Breast epithelium (tissue), 3 donors: ENCODE results near the gene PALLD.

Source experiments
- CTCF ChIP-seq, 3 donors: fragments of 450-650 bp; IDR thresholded peaks; one replicate each; pipeline ENCODE4 v1.5.1; 2016 to 2017; ENCODE audit warnings: antibody characterized with exemption in 3 of 3, mild to moderate bottlenecking in 3 of 3, moderate library complexity in 3 of 3
- POLR2AphosphoS5 ChIP-seq, 3 donors: sonication (generic); formaldehyde crosslinking; IDR thresholded peaks; one replicate each; pipeline ENCODE4 v1.6.1; 2017; ENCODE audit warnings: antibody characterized with exemption in 3 of 3

DNA sequence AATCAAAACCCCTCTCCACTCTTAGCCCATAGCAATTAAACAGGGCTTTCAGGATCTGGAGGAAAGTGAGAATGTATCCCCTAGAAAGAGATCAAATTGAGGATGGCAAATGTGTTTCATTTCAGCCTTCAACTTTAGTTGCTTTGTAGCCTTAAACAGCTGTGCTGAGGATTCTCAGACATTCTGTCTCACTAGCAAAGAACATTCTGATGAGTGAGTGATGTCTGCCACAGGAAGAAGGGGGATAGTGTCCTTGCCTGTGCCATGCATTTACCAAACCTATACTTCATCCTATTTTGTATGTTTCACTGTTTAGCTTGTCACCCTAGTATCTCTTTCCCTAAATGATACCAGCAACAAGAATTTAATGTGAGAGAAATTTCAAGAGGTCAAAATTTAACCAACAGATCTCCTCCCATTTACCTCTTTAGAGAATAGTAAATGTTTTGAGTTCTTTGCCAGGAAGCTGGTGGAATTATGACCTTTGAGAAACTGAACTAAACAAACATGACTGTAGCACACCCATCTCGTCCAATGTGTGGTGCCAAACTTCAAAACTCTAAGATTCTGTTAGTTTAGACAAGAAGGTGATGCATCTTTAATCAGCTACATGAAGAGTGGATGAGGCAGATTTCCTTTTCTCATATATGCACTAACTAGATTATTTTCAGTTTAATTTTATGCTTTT lies 165.6 kb downstream of the PALLD start:
- TF ChIP-seq CTCF (IDR thresholded peaks at IDR 0.05) (no peak), POLR2AphosphoS5 (IDR thresholded peaks at IDR 0.05) (no peak)
